ENCODE measurements around the gene ATF5.

The ATF5 gene

DNA sequence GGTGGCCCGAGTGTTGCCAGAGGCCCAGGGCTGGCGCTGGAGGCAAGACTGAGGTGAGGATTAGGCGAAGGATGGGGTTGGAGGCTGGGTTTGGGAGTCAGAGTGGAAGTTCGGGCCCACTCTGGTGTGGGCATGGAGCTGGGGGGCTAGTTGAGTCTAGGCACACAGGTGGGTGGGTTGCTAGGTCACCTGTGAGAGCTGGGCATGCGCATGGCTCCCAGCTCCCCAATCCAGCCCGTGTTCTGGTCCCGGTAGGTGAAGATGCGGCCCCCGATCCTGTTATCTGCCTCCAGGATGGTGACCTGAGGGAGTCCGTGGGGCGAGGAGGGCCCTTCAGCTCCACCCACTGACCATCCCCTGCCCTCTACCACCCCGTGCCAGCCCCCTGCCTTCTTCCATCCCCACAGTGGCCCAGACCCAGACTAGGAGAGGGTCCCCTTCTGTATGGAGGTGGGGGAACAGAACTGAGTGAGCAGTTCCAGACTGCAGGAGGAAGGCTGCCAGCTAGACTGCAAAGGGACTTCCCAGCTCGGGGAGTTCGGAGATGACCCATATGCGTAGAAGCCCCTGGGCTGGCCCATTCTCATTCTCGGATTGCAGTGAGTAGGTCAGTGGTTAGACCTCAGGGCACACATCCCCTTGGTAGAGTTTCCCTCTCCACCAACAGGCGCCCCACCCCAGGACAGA lies 34.0 kb upstream of the ATF5 start:
- DNase-seq (ENCODE audit: low read depth): no peak

DNA sequence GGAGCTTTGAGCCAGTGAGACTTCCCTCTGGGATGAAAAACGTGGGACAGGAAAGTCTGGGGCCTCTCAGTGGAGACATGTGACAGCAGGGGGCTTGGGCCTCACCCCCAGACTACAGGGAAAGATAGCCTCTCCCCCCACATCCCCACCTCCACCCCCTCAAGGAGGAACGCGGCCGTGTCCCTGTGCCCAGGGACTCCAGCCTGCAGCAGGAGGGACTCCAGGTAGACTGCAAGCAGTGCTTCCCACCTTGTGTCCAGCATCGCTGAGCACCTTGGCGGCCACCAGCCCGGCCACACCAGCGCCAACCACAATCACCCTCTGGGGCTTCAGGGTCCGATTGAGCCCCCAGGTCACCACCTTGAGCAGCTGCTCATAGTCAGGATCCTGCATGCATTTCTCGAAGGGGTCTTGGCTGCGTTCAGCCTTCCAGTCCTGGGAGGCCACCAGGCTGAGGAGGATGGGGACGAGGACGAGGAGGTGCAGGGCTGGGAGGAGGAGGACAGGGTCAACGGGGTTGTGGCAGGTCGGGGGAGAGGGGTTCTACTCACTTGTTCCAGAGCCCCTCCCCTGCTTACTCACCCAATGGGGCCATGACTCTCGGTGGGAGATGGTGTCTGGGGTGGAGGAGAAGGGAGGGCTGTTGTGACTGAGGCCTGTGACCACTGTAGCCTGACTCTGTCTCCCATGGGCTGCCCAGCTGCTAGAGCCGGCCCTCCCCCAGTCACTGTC lies 33.3 kb upstream of the ATF5 start:
- DNase-seq (ENCODE audit: low read depth): no peak

DNA sequence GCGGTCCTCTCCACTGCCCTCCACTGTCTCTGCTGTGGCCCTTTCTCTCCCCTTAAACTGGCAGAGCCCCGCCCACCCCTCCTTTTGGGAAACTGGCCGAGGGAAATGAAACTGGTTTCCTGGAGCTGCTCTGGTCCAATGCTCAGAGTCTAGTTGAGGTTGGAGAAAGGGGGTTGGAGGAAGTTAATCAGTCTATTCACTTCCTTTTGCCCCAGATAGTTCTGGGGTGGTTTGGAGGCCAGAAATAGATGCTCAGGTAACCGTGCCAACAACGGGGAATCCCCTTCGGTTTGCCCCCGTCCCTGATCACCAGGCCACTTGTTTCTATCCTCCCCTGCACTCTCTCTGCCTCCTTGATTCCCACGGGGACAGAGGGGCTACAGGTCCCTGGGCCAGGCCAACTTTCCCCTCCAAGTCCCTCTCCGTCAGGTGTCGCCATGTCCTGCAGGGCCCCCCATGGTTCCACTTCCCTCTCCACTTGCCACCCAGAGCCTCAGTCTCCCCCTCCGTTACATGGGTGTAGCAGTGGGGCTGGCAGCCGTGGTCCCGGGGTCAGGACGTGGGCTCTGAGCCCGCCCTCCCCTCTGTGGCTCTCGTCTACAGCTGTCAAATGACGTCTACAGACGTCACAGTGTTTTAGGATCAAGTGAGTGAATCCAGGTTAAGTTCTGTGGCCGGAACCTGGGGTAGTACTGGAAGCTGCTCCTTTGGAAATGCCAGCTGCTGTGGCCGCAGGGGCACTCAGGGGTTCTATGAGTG lies 32.0 kb upstream of the ATF5 start, which contains the start of gene IL4I1:
TSS of gene IL4I1 (minus strand) at position 25 of the 759 bp plus-strand sequence. CDS start 727 bp downstream, outside the sequence.
- peak; percentile 25 for DNase-seq (ENCODE audit: low read depth)

DNA sequence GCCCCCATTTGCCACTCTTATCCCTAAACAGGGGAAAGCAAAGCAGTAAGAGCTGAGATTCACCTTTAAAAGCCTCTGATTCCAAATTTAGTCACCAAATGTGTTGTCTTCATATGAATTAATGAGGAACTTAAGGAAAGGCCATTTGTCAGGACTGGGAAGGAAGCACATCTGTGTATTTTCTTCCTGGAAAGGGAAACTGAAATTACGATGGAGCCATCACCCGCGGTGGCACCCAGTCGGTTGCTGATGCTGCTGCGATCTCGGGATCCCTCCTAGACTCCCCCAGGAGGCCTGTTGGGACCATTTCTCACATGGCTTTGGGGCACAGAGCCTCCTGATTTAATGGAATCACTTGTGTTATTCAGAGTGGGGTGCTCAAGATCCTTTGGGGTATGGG lies 24.9 kb upstream of the ATF5 start:
- no peak for DNase-seq (ENCODE audit: low read depth)

DNA sequence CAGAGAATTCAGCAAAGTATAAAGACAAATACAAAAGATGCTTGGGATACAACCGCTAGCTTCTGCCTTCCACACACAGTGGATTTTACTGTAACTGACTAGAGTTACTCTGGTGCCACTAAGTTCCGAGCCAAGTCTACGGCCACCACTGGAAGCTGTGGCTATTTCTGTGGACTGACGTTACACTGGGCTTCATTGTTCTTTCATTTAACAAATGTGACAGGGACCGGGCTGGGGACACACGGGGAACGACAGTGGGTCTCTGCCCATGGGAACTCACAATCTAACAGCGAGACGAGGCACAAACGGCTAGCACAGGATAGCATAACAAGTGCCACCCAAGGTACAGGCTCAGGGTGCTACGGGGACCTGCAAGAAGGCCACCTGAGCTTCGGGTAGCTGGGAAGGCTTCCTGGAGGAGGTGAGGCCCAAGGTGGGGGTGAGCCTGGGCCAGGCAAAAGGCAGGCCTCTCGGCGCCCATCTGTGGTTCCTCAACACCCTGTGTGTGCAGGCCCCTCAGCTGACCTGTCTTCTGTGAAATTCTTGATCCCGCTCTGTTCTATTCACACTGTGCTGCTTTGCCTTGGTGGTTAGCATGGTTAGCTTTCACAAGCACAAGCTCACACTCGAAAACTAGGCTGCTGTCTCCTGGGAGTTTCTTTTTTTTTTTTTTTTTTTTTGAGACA lies 22.0 kb upstream of the ATF5 start:
- no peak for DNase-seq (ENCODE audit: low read depth)

DNA sequence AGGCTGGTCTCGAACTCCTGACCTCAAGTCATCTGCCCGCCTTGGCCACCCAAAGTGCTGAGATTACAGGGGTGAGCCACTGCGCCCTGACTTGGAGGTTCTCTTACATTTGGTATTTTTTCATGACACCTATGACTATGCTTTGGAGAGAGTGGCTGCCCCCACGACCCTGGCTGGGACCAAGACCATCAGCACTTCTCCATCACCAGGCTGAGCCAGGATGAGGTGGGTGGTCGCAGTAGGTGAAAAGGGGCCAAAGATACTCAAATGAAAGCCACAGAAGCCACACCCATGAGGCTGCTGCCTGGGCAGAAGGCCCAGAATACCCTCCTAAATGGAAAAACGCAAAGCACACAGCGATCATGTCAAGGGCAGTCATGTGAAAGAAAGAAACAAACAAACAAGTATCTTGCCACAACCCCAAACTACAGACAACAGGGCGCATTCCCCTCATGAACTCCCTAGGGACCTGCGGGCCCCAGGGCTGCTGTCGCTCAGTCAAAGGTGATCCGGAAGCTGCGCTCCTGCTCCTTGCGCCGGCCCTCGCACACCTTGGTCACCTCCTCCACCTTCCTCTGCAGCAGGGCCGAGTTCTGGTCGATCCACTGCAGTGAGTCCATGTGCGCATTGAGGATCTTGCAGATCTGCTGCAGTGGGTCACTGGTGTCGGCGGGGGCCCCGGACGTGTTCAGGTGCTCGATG lies 21.1 kb upstream of the ATF5 start:
- DNase-seq (ENCODE audit: low read depth): no peak

DNA sequence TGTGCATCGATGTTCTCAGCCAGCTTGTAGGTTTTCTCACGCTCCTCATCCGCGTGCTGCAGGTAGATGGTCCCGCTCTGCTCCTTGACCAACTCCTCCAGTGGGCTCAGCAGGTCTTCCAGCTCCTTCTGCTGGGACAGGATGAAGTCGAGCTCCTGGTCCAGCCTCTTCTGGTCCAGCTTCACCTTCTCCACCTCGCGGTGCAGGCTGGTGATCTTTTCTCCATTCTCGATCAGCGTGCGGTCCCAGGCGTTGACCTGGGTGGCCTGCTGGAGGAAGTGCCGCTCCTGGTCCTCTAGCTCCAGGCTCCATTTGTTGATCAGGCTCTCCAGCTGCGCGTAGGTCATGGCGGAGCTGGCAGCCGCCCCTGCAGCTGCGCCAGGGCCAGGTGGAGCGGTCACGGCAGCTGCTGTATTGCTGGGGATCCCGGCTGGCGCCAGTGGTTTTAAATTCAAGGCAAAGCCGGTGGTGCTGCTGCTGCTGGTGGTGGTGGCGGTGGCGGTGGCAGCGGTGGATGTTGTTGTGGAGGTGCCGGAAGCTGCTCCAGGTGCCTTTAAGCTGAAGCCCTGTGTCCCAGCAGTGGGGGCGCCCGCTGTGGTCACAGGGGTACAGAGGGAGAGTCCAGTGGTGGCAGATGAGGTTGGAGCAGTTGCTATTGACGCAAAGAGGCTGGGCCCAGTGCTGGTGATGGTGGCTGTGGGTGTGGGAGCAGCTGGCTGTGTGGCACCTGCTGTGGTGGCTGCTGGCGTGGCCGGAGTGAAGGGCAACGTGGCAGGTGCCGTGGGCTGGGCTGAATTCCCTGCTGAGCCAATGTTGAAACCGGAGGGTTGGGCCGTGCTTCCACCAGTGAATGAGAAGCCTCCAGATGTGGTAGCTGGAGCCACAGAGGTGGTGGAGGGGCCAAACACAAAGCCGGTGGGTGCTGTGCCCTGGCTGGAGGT lies 20.3 kb upstream of the ATF5 start:
- DNase-seq (ENCODE audit: low read depth): no peak

DNA sequence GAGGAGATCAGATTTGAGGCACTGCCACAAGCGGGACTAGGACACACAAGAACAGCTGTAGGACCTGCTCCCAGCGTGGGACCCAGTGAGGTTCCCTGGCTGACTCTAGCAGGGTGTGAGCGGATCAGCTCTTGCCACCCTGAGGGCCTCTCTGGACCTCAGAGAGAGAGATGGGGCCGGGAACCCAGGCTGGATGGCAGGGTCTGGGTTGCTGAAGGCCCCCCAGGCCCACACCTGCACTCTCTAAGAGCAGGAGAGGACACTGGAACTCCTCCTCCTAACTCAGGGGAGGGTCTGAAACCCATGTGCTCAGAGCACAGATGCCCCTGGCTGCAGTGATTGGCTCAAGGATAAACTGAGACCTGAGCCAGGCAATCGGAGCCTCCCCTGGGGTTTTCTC lies 18.8 kb upstream of the ATF5 start:
- no peak for DNase-seq (ENCODE audit: low read depth)

DNA sequence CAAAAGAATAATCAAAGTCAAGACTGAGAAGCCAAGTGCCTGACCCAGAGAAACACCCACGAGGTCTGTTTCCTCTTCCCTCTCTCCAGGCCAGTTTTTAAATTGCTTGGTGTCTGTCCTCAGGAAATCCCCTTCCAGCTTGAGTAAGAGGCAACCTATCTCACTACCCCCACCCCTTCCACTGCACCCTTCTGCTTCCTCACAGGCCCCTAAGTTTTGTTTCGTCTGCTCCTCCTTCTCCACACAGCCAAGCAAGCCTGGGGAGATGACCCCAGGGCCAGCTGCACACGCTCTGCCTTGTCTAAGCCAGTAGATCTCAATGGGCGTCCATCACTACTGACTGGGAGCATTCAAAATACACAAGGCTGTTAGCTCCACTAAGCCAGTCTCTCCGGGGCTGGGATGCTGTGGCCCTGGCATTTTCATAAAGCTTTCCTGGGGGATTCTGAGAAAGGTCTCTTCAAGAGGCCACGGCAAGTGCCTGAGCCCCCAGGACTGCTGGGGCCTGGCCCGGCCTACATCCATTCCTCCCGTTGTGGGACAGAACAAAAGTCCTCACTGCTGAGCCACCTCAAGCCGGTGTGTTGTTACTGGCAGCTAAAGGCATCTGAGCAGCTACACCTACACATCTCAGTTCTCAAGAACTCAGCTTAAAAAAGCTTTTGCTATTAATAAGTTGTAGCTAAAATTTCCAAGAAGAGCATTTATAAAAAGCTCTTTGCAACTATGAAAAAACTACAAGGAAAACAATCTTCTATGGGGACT lies 17.4 kb upstream of the ATF5 start:
- DNase-seq (ENCODE audit: low read depth): no peak

DNA sequence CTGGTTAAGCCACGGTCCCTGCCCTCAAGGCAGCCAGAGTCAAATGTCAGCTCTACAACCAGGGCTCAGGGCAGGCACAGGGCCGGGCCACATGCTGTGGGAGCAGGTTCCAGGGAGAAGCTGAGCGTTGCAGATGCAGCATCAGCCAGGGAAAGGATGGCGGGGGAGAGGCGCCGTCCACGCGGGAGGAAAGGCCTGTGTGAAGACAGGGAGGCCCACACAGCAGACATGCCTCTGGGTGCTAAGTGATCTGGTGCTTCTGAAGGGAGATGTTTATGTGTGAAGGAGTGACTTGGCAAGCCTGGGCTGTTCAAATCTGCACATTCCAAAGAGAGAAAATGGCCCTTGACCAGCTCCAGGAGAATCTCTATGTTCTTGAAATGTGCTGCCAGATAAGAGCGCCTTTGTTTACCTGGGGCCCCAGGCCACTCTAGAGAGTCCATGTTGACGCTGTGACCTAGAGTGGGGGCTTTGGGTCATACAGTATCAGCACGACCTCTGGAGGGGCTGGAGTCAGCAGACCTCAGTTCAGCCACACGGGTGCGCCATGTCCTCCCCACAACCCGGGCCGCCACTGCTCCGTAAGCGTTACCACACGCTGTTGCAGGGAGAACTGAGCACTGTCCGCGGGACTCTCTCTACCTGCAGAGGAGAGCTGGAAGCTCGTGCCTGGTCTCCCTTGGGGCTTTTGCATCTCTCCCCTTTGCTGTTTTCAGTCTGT lies 15.9 kb upstream of the ATF5 start:
- no peak for DNase-seq (ENCODE audit: low read depth)

DNA sequence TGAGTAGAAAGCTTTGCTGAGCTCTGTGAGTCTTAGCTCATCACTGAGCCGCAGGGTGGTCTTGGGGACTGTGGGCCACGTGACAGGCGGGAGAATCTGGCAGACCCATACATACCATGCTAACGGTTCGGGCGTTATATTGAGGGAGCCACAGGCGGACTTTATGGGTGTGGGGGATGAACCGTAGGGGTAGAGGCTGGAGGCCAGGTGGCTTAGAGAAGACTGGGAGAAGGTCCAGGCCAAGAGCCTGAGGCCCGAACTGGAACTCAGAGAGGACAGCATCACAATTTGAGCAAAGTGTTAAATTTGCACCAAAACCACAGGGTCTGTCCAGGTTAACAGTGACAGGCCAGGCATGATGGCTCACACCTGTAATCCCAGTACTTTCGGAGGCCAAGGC lies 15.3 kb upstream of the ATF5 start:
- DNase-seq (ENCODE audit: low read depth): no peak

DNA sequence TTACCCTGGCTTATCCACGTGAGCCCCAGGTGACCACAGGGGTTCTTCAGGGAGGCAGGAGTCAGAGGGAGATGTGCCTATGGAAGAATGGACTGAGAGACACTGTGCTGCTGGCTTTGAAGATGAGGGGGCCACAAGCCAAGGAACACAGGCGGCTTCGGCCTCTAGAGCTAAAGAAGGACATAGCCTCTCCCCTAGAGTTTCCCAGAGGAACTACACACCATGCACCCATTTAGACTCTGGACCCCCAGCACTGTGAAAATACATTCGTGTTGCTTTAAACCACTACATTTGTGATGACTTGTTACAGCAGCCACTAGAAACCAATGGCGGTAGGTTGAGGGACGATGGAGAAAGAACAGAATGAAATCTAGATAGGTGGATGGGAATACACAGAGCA lies 13.7 kb upstream of the ATF5 start:
- DNase-seq (ENCODE audit: low read depth): no peak

DNA sequence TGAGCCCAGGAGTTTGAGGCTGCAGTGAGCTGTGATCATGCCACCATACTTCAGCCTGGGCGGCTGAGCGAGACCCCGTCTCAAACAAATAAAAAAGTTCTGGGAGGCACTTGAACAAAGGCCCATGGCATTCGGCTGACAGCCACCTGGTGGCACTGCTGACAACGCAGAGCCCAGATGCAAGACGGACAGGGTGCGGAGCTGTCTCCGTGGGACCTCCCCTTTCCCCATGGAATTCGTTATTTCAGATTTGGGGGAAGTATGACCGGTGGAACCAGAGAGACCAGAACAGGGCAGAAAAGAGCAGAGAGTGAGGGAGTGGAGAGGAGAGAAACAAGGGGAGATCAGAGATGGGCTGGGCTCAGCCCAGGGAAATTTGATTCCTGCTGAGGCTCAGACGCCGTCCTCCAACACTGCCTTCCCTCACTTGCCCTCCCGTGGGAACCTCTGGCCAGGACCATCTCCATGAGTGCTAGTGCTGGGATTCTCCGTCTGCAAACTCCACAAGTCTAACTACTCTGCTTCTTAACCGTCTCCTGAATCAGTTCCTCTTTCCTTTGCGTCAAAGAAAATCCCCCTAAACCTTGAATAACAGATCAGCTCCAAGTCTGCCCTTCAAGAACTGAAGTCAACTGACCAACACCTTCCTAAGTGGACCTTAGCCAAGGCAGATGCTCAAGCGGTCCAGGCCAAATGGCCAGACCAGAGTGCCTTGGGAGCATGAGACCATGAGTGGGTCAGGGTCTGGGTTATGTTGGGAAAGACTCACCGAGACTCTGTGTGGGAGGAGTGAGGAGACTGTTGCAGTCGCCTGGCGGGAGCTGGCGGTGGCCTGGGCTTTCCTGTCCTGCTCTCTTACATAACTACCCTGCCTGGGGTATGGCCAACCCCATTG lies 11.9 kb upstream of the ATF5 start:
- DNase-seq (ENCODE audit: low read depth): no peak

DNA sequence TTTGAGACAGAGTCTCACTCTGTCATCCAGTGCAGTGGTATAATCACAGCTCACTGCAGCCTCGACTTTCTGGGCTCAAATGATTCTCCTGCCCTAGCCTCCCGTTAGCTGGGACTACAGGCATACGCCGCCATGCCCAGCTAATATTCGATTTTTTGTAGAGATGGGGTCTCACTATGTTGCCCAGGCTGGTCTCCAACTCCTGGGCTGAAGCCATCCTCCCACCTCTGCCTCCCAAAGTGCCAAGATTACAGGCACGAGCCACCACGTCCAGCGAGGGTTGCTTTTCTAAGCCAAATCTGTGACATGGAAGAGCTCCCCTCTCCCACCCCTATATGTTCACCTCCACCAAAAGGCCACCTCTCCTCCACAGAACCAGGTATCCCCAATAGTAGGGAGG lies 10.9 kb upstream of the ATF5 start:
- no peak for DNase-seq (ENCODE audit: low read depth)

DNA sequence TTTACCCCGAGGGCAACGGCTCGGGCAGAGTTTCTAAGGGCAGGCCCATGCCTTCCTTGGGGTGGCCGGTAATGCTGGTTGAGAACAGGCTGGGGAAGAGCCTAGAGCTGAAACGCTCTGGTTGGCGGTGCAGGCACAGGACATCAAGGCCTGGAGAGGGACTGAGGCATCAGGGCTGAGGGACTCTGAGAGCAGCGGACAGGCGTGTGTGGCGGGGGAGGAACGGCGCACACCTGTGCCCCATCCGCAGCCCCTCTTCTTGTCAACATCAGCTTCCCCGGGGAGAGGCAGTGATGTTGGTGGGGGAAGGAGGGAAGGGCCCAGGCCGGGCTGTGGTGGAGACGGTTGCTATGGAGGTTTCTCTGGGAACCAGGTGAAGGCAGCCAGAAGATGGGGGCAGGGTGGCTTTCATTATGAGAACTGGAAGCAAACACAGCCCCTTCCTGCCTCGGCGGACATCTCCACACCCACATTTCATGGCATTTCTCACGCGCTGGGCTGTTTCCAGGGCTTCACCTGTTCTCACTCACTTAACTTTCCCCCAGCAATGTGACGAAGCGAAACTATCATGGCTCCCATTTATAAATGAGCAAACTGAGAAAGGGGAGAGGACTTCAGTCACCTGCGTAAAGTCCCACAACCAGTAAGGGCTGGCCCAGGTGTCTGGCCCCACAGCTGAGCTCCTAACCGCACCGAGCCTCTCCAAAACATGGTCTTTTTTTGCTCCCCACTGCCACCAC lies 8.2 kb upstream of the ATF5 start:
- no peak for DNase-seq (ENCODE audit: low read depth)

DNA sequence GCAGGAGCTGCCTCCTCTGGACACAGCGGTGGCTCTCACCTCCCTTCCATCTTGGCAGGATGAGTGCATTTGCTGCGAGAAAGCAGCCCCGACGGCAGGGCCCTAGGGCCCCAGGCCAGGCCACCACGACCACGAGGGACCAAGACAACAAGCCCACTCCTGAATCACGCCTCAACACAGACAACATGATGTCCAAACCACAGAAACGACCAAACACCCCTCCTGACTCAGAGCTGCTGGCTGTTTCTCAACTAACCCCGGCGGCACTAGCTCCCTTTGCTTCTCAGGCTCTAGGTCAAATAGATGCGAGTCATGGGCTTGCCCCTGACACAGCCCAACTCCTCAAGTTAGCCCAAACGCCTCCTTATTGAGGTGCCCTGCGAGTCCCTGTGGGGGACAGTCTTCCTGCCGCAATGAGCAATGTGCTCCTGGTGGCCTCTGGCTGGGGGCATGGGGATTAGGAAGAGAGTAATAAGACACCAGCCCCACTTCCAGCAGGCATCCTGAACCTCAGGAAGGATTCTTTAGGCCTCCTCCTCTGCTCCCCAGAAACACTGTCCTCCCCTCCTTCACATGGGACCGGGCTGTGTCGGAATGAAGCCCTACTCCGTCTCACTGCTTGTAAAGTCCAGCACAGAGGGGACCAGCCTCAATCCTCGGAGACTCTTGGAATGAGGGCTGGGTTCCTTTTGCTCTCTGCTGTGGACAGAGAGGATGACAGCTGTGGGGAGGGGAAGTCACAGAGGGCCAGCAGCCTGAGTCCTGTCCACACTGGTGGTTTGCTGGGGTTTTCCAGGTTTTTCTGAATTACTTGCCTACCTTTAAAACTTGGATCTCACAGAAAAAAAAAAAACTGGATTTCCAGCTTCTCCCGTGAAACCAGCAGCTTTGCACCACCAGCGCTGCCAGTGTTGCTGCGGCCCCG lies 6.9 kb upstream of the ATF5 start:
- DNase-seq (ENCODE audit: low read depth): peak; percentile 69

Measured in EH (cell line).